BE2C (cell line): ENCODE data around the gene SERINC3.
"Not testable (repeated sequence)": the region's sequence is repeated elsewhere in the genome, so short reads cannot be mapped to it uniquely, and the experiment has no call there.

Experiments used
- DNase-seq: peaks from one replicate; pipeline ENCODE4 v3.0.0-alpha.2; 2020
- H3K27me3 ChIP-seq: fragments of 250-450 bp; sonication (Bioruptor Pico); 2 replicates; pipeline ENCODE4 v1.5.1; 2020; ENCODE audit warnings: mild to moderate bottlenecking
- H3K36me3 ChIP-seq: fragments of 250-450 bp; sonication (Bioruptor Pico); 2 replicates; pipeline ENCODE4 v1.5.1; 2020; ENCODE audit warnings: mild to moderate bottlenecking
- H3K4me1 ChIP-seq: fragments of 250-450 bp; sonication (Bioruptor Pico); 2 replicates; pipeline ENCODE4 v1.5.1; 2020
- H3K4me3 ChIP-seq: 2 replicates; pipeline ENCODE4 v1.5.1; 2011; ENCODE audit warnings: low read depth, low read length
- H3K9me3 ChIP-seq: fragments of 250-450 bp; sonication (Bioruptor Pico); 2 replicates; pipeline ENCODE4 v1.5.1; 2020
- TF ChIP-seq, protein P1 (sequence below): IDR thresholded peaks from 2 replicates; pipeline ENCODE4 v1.5.1; 2012; ENCODE audit warnings: mild to moderate bottlenecking, low read depth, low read length

The SERINC3 gene

DNA sequence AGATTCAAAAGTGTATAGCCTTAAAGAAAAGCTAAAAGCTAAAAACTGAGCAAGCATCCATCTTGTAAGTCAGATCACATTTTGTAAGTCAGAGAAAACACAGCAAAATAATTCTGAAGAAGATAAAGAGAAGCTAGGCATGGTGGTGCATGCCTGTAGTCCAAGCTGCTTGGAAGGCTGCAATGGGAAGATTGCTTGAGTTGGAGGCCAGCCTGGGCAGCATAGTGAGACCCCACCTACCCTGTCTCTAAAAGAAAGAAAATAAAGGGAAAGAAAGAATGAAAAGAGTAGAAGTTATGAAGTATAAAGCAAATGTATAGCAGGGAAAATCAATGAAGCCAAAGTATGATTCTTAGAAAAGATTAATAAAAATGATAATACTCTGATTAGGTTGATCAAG, 40.0 kb upstream of the SERINC3 start:
- TF ChIP-seq, protein P1, sequence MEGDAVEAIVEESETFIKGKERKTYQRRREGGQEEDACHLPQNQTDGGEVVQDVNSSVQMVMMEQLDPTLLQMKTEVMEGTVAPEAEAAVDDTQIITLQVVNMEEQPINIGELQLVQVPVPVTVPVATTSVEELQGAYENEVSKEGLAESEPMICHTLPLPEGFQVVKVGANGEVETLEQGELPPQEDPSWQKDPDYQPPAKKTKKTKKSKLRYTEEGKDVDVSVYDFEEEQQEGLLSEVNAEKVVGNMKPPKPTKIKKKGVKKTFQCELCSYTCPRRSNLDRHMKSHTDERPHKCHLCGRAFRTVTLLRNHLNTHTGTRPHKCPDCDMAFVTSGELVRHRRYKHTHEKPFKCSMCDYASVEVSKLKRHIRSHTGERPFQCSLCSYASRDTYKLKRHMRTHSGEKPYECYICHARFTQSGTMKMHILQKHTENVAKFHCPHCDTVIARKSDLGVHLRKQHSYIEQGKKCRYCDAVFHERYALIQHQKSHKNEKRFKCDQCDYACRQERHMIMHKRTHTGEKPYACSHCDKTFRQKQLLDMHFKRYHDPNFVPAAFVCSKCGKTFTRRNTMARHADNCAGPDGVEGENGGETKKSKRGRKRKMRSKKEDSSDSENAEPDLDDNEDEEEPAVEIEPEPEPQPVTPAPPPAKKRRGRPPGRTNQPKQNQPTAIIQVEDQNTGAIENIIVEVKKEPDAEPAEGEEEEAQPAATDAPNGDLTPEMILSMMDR, result no peak
- Histone ChIP-seq H3K4me3 (no peak overlapping the region), H3K36me3 (no peaks in the 10 kb centered on the region), H3K9me3 (no peaks in the 10 kb centered on the region), H3K4me1 (no peaks in the 10 kb centered on the region), H3K27me3 (no peaks in the 10 kb centered on the region)
- DNase-seq, result no peak

DNA sequence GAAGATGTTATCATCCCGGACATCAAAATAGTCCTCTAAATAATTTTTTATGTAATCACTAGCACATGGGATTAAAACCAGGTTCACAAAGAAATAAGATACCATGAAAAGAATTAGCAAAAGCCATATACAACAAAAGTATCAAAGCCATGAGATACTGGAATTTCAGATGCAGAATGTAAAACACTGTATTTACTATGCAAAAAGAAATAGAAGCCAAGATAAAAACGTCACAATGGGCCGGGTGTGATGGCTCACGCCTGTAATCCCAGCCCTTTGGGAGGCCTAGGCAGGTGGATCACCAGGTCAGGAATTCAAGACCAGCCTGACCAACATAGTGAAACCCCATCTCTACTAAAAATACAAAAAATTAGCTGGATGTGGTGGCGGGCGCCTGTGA, 38.9 kb upstream of the SERINC3 start:
- not testable (repeated sequence) for H3K4me3 ChIP-seq, H3K27me3 ChIP-seq, H3K4me1 ChIP-seq, H3K9me3 ChIP-seq, DNase-seq, H3K36me3 ChIP-seq

DNA sequence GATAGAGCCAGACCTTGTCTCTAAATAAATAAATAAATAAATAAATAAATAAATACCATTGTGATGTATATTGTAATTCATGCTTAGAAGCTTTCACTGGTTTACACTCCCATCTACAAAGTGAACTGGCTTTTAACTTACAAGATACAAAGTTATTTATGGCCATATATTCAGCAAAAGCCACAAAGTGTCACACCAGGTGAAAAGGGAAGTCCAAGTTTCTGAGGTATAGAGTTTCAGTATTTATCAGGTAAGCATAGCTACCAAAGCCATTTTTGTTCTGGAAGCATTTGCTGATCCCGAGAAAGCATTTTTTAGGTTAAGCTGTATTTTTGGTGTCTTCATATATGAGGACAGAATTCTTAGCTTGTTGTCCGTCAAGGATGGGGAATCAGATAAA, 38.4 kb upstream of the SERINC3 start:
- no peaks in the 10 kb centered on the region for H3K27me3 ChIP-seq
- H3K4me3 ChIP-seq, result no peak overlapping the region
- H3K4me1 ChIP-seq, result no peaks in the 10 kb centered on the region
- no peaks in the 10 kb centered on the region for H3K36me3 ChIP-seq
- no peak for DNase-seq
- TF ChIP-seq, protein P1, result no peak
- no peaks in the 10 kb centered on the region for H3K9me3 ChIP-seq

DNA sequence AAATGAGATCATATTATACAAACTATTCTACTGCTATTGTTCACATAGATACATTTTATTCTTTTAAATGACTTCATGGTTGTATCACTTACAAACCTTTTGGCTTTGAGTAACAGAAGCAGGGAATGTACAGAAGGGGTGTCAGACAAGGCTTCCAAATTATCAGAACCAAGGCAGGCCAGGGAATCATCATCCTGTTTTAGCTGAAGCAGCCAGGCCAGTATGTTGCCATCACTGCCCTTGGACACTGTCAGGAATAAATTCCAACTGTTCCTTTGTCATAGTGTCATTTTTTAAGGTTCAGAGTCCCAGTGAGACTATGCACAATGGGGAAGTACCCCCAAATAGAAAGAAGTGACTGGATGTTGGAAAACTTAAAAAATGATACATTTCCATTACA, 37.4 kb upstream of the SERINC3 start:
- Histone ChIP-seq H3K27me3 (no peaks in the 10 kb centered on the region), H3K36me3 (no peaks in the 10 kb centered on the region), H3K4me1 (no peaks in the 10 kb centered on the region), H3K9me3 (no peaks in the 10 kb centered on the region), H3K4me3 (no peak overlapping the region)
- DNase-seq, result no peak
- TF ChIP-seq, protein P1, result no peak

DNA sequence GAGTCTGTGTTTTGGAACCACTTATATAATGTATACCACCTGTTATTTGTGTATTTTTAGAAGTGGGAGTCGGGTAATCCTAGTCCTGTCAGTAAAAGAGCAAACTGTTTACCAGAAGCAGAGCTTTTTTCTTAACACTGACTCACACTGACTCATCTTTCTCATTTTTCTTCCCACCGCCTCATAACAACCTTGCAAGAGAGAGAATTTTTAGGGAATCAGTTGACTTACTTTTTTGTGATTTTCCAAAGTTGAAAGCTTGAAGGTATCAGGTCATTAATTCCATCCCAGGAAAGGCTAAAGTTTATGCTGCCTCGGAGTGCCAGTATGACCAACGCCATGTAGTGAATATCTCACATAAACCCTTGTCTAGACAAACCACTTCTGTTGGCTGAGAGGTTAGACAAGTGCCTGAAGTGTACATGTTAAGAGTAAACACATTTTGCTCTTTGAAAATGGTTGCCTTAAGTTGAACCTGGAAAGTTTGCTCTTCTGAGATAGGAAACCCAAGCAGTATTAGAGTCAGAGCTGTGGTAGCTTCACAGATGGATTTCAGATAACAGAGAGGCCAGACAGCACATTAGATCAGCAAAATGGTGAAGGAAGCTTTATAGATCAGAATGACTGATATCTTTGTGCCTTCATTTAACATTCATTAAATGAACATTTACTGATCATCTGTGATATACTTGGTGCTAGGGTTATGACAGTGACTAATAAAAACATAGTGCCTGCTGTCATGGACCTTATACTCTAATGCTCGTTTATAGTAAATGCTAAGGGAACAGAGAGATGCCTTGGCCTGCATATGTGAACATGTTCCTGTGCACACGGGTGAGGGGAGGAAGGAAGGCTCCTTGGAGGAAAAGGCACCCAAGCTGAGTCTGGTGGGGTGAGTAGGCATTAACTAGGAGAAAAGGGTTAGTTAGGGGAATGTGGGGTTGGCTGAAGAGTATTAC, 31.4 kb upstream of the SERINC3 start:
- DNase-seq, result no peak
- no peaks in the 10 kb centered on the region for H3K9me3 ChIP-seq
- TF ChIP-seq, protein P1, result no peak
- H3K27me3 ChIP-seq, result no peaks in the 10 kb centered on the region
- H3K4me1 ChIP-seq, result peaks cover 6% of the 10 kb centered on the region
- no peaks in the 10 kb centered on the region for H3K36me3 ChIP-seq
- no peak overlapping the region for H3K4me3 ChIP-seq

DNA sequence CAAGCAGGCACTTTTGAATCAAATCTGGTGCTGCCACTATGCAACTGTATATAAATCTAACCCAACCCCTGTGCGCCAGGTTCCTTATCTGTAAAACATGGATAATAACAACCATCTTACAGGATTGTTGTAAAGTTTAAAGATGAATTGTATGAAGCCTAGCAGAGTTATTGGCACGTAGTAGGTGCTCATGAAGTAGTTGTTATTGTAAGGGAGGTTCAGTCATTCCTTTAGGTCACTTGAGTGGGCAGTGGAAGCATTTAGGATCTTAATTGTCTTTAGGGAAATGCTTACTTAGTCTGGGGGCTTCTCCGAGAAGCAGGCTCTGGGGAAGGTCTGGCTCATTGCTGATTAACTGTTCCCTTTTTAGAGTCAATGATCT, 30.7 kb upstream of the SERINC3 start:
- H3K36me3 ChIP-seq, result no peaks in the 10 kb centered on the region
- TF ChIP-seq, protein P1, result no peak
- H3K27me3 ChIP-seq, result no peaks in the 10 kb centered on the region
- H3K4me1 ChIP-seq, result peaks cover 6% of the 10 kb centered on the region
- no peaks in the 10 kb centered on the region for H3K9me3 ChIP-seq
- DNase-seq, result no peak
- H3K4me3 ChIP-seq, result no peak overlapping the region
